HG02943 (cell line): Measurements from ENCODE around the gene ZMPSTE24.

ENCODE experiments used
- ATAC-seq: cut with Tn5 transposase; IDR thresholded peaks from one replicate; pipeline ENCODE4 v1.9.1; 2021; ENCODE audit warnings: mild to moderate bottlenecking, low read depth, moderate library complexity; ENCODE audit not compliant: unreplicated experiment

Gene ZMPSTE24

GRCh38 chr1:40257313-40257687 lies 736 bp upstream of the ZMPSTE24 start:
- peak; percentile 9 for ATAC-seq

GRCh38 chr1:40258445-40258769 lies 371 bp downstream of the ZMPSTE24 start:
- no peak for ATAC-seq

GRCh38 chr1:40264354-40264781 lies 6.3 kb downstream of the ZMPSTE24 start:
- no peak for ATAC-seq

- ATAC-seq, result no peak
Observed at GRCh38 chr1:40265298-40265697, 7.3 kb downstream of the ZMPSTE24 start.

GRCh38 chr1:40265919-40266318 lies 7.9 kb downstream of the ZMPSTE24 start:
- ATAC-seq, result no peak

- ATAC-seq, result no peak
Observed at GRCh38 chr1:40266786-40267535, 8.9 kb downstream of the ZMPSTE24 start.

GRCh38 chr1:40267767-40268187 lies 9.7 kb downstream of the ZMPSTE24 start:
- ATAC-seq, result no peak

- no peak for ATAC-seq
Observed at GRCh38 chr1:40268211-40268610, 10.2 kb downstream of the ZMPSTE24 start.

GRCh38 chr1:40270152-40270834 lies 12.3 kb downstream of the ZMPSTE24 start:
- no peak for ATAC-seq

- no peak for ATAC-seq
Observed at GRCh38 chr1:40272653-40273213, 14.7 kb downstream of the ZMPSTE24 start.

- ATAC-seq, result no peak
Observed at GRCh38 chr1:40273547-40274166, 15.6 kb downstream of the ZMPSTE24 start.

- ATAC-seq, result no peak
Observed at GRCh38 chr1:40274331-40274730, 16.3 kb downstream of the ZMPSTE24 start.

GRCh38 chr1:40276122-40276521 lies 18.1 kb downstream of the ZMPSTE24 start:
- ATAC-seq, result no peak

GRCh38 chr1:40281853-40282252 lies 23.8 kb downstream of the ZMPSTE24 start:
- no peak for ATAC-seq

- ATAC-seq, result no peak
Observed at GRCh38 chr1:40291293-40291692, 33.3 kb downstream of the ZMPSTE24 start.

GRCh38 chr1:40299366-40300248 lies 41.6 kb downstream of the ZMPSTE24 start:
- no peak for ATAC-seq

- no peak for ATAC-seq
Observed at GRCh38 chr1:40300249-40300567, 42.2 kb downstream of the ZMPSTE24 start.

- no peak for ATAC-seq
Observed at GRCh38 chr1:40300651-40301050, 42.6 kb downstream of the ZMPSTE24 start.

GRCh38 chr1:40301066-40301465 lies 43.0 kb downstream of the ZMPSTE24 start:
- ATAC-seq, result no peak

GRCh38 chr1:40301541-40302299 lies 43.7 kb downstream of the ZMPSTE24 start:
- no peak for ATAC-seq
